Mucosa of rectum (tissue), 2 donors: Measurements from ENCODE around the gene GTF3C2.

ENCODE experiments used
- H3K27ac ChIP-seq, 2 donors: one replicate each; pipeline ENCODE4 v1.7.0; 2013; ENCODE audit warnings: inconsistent platforms in 2 of 2, low read depth in 2 of 2, low read length in 2 of 2
- H3K27me3 ChIP-seq, 2 donors: one replicate each; pipeline ENCODE4 v1.7.0; 2013; ENCODE audit warnings: low read length in 2 of 2; ENCODE audit not compliant: control insufficient read depth in 2 of 2, insufficient read depth in 2 of 2
- H3K36me3 ChIP-seq, 2 donors: one replicate each; pipeline ENCODE4 v1.7.0; 2013; ENCODE audit warnings: low read length in 2 of 2; ENCODE audit not compliant: control insufficient read depth in 2 of 2, insufficient read depth in 2 of 2
- H3K4me1 ChIP-seq, 2 donors: one replicate each; pipeline ENCODE4 v1.7.0; 2013; ENCODE audit warnings: low read length in 2 of 2, mild to moderate bottlenecking in 1 of 2; ENCODE audit not compliant: control insufficient read depth in 2 of 2, insufficient read depth in 2 of 2
- H3K4me3 ChIP-seq, 2 donors: one replicate each; pipeline ENCODE4 v1.7.0; 2013; ENCODE audit warnings: low read length in 2 of 2
- H3K9ac ChIP-seq, 2 donors: one replicate each; pipeline ENCODE4 v1.7.0; 2013; ENCODE audit warnings: low read length in 2 of 2, low read depth in 1 of 2, mild to moderate bottlenecking in 1 of 2
- H3K9me3 ChIP-seq, 2 donors: one replicate each; pipeline ENCODE4 v1.7.0; 2013; ENCODE audit warnings: low read length in 2 of 2; ENCODE audit not compliant: control insufficient read depth in 2 of 2
- donor health status: healthy.
- donor health status: Normal muscosa, but diverticular disease.

GTF3C2 gene

DNA sequence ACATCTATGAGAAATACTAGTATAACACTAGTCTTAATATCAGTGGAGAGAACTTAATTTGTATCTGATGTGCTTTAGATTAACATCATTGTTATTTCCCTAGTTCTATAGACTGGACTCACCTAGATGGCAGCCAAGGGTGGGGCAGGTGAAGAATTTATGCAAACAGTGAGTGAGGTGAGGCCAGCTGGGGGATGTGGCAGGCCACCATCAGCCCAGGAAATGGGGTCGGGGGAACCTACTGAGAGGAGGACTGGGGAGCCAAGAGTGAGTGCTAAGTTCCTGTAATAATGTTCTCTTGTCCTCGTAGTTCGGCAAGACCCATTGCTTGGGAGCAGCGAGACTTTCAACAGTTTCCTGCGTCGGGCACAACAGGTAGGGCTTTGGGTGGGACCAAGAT is 16.4 kb upstream of the GTF3C2 start:
- H3K4me3 ChIP-seq = no peak overlapping the region
- no peak overlapping the region for H3K27ac ChIP-seq
- H3K9me3 ChIP-seq = no peaks in the 10 kb centered on the region
- peaks cover 55% of the 10 kb centered on the region in 2 donors for H3K36me3 ChIP-seq
- no peaks in the 10 kb centered on the region for H3K27me3 ChIP-seq
- peaks cover 29 to 34% of the 10 kb centered on the region in 2 donors for H3K4me1 ChIP-seq
- H3K9ac ChIP-seq = no peak overlapping the region

DNA sequence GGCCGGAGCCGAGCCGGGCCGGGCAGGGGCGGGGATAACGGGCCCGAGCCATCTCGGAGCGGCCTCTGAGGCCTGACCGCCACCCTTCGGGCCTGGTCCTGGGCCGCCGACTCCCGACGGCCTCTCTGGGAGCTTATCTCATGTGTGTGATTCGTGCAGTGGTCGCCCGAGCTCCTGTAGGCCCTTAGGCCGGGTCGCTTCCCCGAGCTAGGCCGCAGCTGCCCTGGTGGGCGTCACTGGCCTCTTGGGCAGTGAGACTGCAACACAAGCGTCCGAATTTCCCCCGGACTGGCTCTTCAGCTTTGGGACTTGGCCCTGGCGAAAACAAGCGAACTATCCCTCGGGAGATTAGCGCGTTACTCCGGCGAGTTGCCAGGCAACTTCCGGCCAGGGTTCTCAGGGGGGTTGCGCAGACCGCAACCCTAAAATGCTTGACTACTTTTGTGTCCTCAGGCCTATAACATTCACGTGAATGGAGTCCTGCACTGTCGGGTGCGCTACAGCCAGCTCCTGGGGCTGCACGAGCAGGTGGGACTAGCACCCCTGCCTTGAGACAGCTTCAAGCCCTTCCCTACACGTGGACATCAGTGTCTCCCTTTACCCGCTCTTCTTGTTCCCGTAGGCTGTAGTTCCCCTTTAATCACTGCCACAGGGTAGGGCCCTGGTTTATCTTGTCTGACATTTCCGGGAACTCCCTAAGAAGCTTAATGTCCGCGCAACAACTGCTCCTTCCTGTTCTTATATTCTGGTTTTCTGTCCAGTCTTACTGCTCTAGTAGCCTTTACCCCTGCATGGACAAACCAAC is 14.5 kb upstream of the GTF3C2 start:
- Histone ChIP-seq H3K4me3 (peak overlapping the region; percentile 94 to 96), H3K9ac (peak overlapping the region; percentile 85 to 97), H3K9me3 (no peaks in the 10 kb centered on the region), H3K27ac (peak overlapping the region; percentile 81 to 90), H3K27me3 (no peaks in the 10 kb centered on the region), H3K36me3 (peaks cover 55 to 56% of the 10 kb centered on the region in 2 donors), H3K4me1 (peaks cover 29 to 31% of the 10 kb centered on the region in 2 donors)

DNA sequence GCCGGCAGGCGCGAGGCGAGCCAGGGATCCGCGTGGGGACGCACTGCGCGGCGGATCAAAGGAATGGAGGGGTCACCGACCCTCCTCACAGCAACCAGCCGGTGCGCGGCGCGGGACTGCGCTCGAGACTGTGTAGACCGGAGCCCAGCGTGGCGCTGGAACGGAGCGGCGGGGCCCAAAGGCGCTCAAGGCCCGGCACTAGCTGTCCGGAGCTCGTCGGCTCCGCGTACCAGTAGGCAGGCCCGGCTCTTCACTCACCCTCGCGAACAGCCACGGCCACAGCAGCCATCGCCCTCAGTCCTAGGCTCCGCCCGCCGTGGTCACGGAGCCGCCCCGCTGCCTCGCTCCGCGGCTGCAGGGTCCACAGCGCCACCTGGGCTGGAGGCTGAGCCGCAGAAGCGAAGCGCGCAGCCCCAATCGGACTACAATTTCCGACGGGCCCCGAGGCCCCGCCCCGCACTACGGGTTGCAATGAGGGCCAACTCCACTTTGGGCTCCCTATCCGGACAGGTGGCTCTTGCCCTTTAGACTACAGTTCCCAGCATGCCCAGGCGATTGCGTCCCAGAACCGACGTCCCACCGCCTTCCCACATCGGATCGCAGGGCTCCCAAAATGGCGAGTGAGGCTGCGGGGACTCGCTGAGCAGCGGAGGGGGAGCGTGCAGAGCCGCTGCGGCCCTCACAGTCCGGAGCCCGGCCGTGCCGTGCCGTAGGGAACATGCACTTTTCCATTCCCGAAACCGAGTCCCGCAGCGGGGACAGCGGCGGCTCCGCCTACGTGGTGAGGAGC is 13.7 kb upstream of the GTF3C2 start, which contains the start of the genes EIF2B4 and SNX17:
Gene EIF2B4 (minus strand): TSS at position 313 of the 790 bp plus-strand sequence. CDS start 24 bp downstream, at position 289.
Gene SNX17 (plus strand): TSS at position 591 of the 790 bp plus-strand sequence. CDS start 128 bp downstream, at position 719.
- H3K27me3 ChIP-seq = no peaks in the 10 kb centered on the region
- peak within 1 kb of the TSS; percentile 94 to 96 for H3K4me3 ChIP-seq
- H3K4me1 ChIP-seq = peaks cover 29 to 31% of the 10 kb centered on the region in 2 donors
- H3K36me3 ChIP-seq = peaks cover 53 to 54% of the 10 kb centered on the region in 2 donors
- no peaks in the 10 kb centered on the region for H3K9me3 ChIP-seq
- peak within 1 kb of the TSS; percentile 97 for H3K9ac ChIP-seq
- peak within 1 kb of the TSS; percentile 91 to 93 for H3K27ac ChIP-seq

DNA sequence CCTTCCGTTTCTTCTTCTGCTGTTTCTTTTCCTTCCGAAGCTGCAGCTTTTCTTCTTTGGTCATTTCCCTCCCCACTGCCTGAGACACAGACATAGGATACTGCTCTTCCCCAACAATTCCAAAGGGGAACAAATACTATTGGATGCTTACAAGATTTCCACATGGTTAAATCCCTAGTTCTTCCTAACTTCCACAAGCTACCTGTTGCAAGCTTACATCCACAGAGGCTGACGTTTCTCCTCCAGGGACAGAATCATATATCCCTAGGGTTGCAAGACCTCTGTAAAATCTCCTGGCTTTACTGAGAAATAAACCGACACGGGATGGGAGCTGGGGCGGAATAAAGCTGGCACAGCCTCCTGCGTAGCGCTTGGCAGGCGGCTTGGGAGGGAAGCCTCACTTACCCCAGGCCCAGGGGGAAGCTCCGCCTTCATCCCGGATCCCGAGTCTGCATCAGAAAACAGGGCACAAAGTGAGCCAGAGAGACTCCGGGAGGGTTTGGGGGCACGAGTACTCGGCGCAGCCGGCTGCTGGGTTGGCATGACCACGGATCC is 13.0 kb upstream of the GTF3C2 start:
- Histone ChIP-seq H3K9me3 (no peaks in the 10 kb centered on the region), H3K27ac (peak overlapping the region; percentile 91 to 93), H3K4me1 (peaks cover 29 to 31% of the 10 kb centered on the region in 2 donors), H3K36me3 (peaks cover 50 to 51% of the 10 kb centered on the region in 2 donors), H3K9ac (peak overlapping the region; percentile 97), H3K4me3 (peak overlapping the region; percentile 94 to 96), H3K27me3 (no peaks in the 10 kb centered on the region)

DNA sequence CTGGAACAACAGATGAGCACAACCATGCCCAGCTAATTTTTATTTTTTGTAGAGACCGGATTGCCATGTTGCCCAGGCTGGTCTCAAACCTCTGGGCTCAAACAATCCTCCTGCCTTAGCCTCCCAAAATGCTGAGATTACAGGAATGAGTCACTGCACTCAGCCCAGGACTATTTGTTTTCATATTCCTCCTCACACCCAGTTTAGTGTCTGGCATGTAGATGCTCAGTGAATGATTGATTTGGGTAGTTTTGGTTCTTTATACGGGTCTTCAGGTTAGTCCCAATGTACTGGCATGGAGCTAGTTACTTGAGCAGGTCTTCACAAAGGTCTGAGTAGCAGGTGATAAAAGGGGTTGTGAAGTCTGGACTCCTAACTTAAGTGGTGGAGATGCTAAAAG is 7.4 kb upstream of the GTF3C2 start:
- H3K27ac ChIP-seq = no peak overlapping the region
- H3K36me3 ChIP-seq = peaks cover 42 to 45% of the 10 kb centered on the region in 2 donors

DNA sequence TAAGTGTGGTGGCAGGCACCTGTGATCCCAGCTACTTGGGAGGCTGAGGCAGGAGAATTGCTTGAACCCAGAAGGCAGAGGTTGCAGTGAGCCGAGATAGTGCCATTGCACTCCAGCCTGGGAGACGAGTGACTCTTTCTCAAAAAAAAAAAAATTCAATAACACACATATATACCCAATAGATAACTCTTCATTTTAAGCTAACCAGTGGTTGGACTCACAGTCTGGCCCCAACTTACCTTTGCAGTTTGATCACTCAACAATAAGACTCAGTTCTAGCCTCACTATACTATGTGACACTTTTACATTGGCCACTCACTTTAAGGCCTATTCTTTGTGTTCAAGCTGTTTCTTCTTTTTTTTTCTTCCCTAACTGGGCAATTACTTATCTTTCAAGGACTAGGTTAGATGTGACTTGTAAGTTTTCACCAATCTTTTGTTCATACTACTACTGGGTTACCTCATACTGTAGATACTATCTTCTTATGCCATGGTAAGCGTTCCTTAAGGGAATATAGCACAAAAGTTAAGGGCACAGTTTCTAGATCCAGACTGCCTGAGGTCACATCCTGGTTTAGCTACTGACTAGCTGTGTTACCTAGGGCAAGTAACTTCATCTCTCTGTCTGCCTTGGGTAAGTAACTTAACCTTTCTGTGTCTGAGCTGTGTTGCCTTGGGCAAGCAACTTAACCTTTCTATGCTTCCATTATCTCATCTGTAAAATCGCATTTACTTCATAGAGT is 6.3 kb upstream of the GTF3C2 start:
- no peak overlapping the region for H3K27ac ChIP-seq
- no peaks in the 10 kb centered on the region for H3K9me3 ChIP-seq
- no peaks in the 10 kb centered on the region for H3K4me1 ChIP-seq
- no peak overlapping the region for H3K4me3 ChIP-seq
- H3K9ac ChIP-seq = no peak overlapping the region
- peaks cover 34 to 39% of the 10 kb centered on the region in 2 donors for H3K36me3 ChIP-seq
- no peaks in the 10 kb centered on the region for H3K27me3 ChIP-seq

More for the DNA sequence above, 7.4 kb upstream of the GTF3C2 start:
- no peak overlapping the region for H3K9ac ChIP-seq
- H3K4me3 ChIP-seq = no peak overlapping the region
- H3K4me1 ChIP-seq = peaks cover 2 to 3% of the 10 kb centered on the region in 2 donors
- no peaks in the 10 kb centered on the region for H3K27me3 ChIP-seq
- no peaks in the 10 kb centered on the region for H3K9me3 ChIP-seq

DNA sequence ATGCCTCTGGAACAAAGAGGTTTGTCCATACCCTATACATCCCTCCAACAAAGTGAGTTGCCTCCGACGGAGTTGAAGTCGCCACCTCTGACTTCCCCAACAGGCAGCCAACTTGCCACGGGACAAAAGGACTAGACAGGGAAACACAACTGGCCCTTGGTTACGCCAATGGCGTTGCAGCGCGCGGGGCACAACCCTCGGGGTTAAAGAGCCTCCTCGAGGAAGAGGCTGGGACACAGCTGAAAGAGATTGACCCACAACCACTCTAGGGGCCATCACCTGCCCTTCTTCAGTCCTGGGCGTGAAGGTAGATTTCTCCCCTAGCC is 545 bp downstream of the GTF3C2 start:
- Histone ChIP-seq H3K9me3 (no peaks in the 10 kb centered on the region), H3K27me3 (no peaks in the 10 kb centered on the region), H3K9ac (peak overlapping the region; percentile 84 to 95), H3K27ac (peak overlapping the region; percentile 91 to 97), H3K36me3 (no peaks in the 10 kb centered on the region), H3K4me3 (peak overlapping the region; percentile 83 to 99), H3K4me1 (peaks cover 13 to 17% of the 10 kb centered on the region in 2 donors)

DNA sequence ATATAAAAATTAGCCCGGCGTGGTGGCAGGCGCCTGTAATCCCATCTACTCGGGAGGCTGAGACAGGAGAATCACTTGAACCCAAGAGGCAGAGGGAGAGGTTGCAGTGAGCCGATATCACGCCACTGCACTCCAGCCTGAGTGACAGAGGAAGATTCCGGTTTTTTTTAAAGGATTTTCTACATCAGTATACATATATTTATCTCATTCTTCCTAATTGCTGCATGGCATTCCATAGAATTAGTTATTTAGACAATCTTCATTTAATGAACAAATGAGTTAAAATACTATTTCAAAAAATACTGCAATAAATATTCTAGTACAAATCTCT is 2.0 kb downstream of the GTF3C2 start:
- peaks cover 13 to 17% of the 10 kb centered on the region in 2 donors for H3K4me1 ChIP-seq

DNA sequence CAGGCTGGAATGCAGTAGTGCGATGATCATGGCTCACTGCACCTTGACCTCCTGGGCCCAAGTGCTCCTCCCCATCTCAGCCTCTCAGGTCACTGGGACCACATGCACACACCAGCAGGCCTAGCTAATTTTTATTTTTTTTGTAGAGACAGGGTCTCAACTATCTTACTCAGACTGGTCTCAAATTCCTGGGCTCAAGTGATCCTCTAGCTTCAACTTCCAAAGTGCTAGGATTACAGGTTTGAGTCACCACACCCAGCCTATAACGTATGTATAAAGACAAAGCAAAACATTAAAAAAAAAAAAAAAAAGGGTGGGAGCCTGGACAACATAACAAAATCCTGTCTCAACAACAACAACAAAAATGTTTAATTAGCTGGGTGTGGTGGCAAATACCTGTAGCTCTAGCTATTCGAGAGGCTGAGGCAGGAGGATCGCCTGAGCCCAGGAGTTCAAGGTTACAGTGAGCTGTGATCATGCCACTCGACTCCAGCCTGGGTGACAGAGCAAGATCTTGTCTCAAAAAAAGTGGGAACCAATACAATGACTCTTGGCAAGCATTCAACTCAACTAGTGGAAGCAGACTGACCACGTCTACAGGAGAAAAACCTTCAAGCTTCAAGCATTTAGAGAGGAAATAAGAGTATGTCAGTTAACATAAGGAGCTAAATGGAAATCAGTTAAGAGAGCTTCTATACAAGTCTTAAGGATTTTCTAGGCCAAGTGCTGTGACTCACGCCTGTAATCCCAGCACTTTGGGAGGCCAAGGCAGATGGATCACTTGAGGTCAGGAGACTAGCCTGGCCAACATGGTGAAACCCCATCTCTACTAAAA is 2.6 kb downstream of the GTF3C2 start:
- no peak overlapping the region for H3K4me3 ChIP-seq
- peaks cover 13 to 17% of the 10 kb centered on the region in 2 donors for H3K4me1 ChIP-seq
- H3K9ac ChIP-seq = no peak overlapping the region
- no peaks in the 10 kb centered on the region for H3K9me3 ChIP-seq
- H3K36me3 ChIP-seq = no peaks in the 10 kb centered on the region
- peak overlapping the region in 1 of 2 donors; percentile 32 for H3K27ac ChIP-seq
- no peaks in the 10 kb centered on the region for H3K27me3 ChIP-seq

More for the DNA sequence above, 2.0 kb downstream of the GTF3C2 start:
- H3K27me3 ChIP-seq = no peaks in the 10 kb centered on the region
- H3K4me3 ChIP-seq = no peak overlapping the region
- H3K9ac ChIP-seq = no peak overlapping the region
- no peaks in the 10 kb centered on the region for H3K9me3 ChIP-seq
- H3K27ac ChIP-seq = peak overlapping the region in 1 of 2 donors; percentile 32
- H3K36me3 ChIP-seq = no peaks in the 10 kb centered on the region
